OCI-LY1 (cell line): ENCODE data around the gene NCS1.

ENCODE experiments used
- EZH2 ChIP-seq: fragments of 200-600 bp; sonication (generic), shearing (Covaris generic); IDR thresholded peaks from 2 replicates; pipeline ENCODE4 v1.8.0; 2017; ENCODE audit warnings: borderline replicate concordance, mixed run types, mild to moderate bottlenecking, antibody characterized with exemption, low read length, moderate library complexity, mixed read lengths
- TF ChIP-seq, protein P1 (sequence below): fragments of 200-600 bp; sonication (generic), shearing (Covaris generic); IDR thresholded peaks from 2 replicates; pipeline ENCODE4 v1.5.1; 2017; ENCODE audit warnings: mild to moderate bottlenecking, antibody characterized with exemption, low read length, moderate library complexity, mixed read lengths

DNA sequence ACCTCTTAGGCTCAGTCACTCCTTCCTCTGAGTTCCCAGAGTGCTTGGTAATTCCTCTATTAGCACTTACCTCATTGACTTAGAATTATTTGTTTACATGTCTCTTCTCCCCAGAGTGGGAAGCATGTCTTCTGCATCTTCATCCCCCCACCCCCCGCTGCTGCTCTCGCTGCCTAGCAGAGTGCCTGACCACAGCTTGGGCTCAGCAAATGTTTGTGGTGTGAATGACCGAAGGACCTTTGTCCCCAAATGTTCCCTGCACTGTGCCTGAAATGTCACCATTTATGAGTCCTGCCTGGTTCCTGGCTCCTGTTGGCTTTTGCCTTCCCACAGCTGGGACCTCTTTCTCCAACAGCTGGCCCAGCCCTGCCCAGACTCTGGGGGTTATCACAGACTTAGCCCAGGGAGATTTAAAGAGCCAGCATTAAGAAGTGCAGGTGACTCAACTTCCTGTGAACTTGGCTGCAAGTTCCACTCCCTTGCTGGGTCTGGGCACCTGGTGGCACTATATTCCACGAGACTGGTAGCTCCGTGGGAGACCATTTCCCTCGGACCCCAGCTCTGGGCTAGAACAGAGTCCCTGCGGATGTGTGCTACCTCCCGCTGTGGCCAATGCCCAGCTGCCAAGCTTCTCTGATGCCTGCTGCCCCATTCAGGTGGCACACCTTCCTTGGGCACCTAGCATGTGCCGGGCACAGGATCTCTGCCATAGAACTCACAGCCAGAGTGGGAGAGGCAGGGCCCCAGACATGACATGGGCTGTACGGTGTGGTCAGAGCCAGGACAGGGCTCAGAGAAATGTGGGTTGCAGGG is 91.6 kb downstream of the NCS1 start:
- no peak for TF ChIP-seq EZH2
- TF ChIP-seq, protein P1, sequence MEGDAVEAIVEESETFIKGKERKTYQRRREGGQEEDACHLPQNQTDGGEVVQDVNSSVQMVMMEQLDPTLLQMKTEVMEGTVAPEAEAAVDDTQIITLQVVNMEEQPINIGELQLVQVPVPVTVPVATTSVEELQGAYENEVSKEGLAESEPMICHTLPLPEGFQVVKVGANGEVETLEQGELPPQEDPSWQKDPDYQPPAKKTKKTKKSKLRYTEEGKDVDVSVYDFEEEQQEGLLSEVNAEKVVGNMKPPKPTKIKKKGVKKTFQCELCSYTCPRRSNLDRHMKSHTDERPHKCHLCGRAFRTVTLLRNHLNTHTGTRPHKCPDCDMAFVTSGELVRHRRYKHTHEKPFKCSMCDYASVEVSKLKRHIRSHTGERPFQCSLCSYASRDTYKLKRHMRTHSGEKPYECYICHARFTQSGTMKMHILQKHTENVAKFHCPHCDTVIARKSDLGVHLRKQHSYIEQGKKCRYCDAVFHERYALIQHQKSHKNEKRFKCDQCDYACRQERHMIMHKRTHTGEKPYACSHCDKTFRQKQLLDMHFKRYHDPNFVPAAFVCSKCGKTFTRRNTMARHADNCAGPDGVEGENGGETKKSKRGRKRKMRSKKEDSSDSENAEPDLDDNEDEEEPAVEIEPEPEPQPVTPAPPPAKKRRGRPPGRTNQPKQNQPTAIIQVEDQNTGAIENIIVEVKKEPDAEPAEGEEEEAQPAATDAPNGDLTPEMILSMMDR: no peak
